Measurements from ENCODE around the gene ARHGAP22.

Gene ARHGAP22

DNA sequence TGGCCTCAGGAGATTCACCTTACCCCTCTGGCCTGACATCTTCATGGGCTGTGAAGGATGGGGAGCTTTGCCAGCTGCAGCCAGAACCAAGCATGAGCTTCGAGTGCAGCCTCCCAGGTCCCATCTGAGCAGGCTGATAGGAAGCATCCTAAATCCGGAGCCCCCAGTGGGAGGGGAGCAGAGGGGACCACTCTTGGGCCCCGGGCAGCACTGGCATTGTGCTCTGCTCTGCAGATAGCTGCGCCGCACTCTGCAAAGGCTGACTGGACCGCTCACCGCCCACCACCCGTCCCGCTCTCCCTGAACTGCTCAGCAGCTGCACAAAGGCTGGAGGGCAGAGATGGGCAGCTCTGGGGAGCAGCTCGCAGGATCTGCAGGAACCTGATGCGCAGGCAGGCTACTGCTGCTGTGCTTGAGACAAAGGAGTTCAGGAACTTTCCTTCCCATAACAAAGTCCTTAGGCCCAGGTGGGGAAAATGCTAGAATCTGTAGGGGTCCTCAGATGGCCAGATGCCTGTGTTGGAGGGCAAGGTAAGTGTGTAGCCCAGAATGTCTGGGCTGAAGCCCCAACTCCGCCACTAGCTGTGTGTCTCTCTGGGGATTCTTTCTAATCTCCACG lies 51.8 kb downstream of the ARHGAP22 start:
- no peak for DNase-seq (ENCODE audit: low read depth)

DNA sequence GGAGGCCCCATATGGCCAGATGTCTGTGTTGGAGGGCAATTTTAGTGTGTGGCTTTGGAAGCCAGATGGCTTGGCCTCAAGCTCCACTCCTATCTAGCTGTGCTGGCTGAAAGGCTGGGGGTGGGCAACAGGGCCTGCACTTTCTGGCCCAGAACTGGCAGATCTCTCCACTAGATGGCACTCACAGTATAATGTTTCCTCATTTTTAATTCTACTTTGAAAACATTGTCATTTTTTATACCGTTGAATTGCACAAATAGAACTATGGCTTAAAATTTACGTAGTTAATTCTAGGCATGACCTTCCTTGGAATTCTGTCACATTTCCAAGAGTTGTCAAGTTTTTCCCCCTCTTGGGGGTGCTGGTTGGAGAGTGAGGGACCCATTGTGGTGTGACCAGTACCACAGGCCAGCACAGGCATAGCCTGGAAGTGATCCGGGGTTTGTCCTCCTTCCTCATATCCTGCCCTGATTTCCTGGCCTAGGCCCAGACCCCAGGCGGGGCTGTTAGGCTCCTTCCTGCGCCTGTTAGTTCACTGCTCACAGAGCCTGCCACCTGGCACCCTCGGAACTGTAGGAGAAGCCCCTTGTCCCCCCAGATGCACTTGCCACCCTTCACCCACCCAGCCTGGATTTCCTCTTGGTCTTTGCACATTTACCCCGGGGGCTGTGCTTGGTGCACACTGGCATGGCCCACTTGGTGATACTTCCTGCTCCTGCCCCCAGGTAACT lies 52.8 kb downstream of the ARHGAP22 start:
- no peak for DNase-seq (ENCODE audit: low read depth)

DNA sequence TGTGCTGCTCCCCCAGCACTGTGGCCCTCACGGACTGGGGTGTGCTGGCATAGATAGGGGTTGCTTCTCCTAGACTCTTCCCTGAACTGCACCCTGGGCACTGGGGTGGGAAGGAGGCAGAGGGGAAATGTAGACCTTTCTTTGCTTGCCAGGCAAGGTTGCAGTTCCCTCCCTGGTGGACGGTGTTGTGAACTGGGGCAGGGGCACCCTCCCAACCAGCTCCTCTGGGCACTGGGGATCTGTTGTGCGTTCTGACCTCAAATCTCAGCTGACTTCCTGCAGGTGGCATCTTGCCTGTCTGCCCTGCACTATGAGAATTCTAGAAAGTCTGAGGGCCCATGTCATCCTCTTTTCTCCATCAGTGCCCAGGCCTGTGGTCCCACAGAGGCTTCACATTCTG lies 53.9 kb downstream of the ARHGAP22 start:
- no peak for DNase-seq (ENCODE audit: low read depth)

DNA sequence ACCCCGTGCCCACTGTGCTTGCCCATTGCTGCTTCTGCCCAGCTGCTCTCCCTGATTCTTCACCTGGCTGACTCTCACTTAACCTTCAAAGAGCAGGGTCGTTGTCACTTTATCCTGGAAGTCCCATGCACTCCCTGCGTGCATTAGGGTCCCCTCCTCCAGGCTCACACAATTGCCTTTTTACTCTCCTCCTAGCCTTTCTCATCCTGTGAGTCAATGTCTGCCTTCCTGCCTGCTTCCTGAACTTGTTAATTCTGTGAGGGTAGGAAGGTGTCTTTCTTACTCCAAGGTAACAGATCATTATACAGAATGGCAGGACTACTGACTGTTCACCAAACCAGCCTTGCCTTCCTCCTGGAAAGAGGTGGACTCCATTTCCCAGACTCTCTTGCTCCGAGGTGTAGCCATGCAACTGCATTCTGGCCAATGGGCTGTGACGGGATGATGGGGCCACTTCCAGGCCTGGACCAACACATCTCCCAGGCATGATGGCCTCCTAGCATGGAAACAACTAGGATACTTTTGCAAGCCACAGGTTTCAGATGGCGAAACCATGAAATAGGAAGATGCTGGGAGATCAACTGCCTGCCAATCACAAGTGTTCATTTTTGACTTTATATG lies 54.7 kb downstream of the ARHGAP22 start:
- DNase-seq (ENCODE audit: low read depth): no peak

DNA sequence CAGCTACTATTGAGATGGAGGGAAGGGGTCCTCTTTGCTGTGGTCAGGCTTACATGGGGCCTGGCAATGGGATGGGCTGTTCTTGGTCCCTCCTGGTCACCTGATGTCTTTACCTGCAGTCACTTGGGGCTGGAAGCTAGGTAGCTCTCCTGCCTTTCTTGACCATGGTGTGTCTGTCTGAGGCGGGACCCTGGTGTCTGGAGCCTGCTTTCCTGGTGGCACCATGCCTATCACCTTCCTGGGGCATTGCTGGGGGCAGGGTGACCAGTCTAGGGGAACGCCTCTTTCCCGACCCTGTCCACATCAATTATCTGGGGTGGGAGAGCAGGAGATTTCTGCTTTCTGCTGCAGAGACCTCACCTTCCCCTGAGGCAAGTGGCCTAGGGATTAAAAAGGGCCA lies 55.6 kb downstream of the ARHGAP22 start:
- no peak for DNase-seq (ENCODE audit: low read depth)

DNA sequence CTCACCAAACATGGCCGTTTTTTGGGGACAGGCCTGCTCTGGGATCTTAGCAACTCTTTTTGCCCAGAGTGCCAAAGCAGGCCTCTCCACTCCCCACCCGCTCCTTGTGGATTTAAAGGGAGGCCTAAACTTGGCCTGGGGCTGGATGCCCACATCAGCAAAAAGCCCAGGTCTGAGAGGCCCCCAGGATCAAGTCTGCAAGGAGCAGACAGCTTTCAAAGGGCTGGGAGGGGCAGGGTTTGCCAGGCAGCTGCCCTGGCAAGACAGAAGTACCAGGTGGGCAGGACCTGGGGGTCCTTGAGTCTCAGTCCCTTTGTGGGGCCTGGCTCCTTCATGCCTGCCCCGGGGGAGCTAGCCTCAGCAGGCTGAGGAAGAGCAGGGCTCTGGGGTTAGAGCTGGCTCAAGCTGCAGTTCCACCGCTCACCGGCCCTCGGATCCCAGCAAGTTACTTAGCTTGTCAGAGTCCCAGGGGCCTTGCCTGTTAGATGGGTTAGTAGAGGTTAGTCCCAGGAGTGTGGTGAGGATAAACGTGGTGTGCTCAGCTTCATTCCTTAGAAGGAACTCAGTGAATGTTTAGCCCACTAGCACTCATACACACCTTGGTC lies 56.2 kb downstream of the ARHGAP22 start:
- no peak for DNase-seq (ENCODE audit: low read depth)

DNA sequence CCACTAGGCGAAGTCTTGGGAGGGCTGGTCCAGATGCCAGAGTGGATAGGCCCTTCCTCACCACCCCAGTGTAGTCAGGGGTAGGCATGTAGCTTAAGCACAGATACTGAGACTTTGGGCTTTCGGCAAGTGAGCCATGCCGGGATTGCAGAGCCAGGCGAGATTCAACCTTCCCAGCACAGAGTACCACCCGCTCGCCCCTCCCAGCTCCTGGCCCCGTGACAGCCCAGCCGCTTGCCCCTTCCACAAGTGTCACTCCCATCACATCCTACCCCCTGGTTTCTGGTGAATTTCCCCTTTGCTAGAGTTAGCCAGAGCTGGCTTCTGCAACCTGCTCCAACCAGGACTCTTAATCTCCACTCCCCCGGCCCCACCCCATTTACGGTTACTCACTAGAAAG lies 56.9 kb downstream of the ARHGAP22 start:
- DNase-seq (ENCODE audit: low read depth): no peak

DNA sequence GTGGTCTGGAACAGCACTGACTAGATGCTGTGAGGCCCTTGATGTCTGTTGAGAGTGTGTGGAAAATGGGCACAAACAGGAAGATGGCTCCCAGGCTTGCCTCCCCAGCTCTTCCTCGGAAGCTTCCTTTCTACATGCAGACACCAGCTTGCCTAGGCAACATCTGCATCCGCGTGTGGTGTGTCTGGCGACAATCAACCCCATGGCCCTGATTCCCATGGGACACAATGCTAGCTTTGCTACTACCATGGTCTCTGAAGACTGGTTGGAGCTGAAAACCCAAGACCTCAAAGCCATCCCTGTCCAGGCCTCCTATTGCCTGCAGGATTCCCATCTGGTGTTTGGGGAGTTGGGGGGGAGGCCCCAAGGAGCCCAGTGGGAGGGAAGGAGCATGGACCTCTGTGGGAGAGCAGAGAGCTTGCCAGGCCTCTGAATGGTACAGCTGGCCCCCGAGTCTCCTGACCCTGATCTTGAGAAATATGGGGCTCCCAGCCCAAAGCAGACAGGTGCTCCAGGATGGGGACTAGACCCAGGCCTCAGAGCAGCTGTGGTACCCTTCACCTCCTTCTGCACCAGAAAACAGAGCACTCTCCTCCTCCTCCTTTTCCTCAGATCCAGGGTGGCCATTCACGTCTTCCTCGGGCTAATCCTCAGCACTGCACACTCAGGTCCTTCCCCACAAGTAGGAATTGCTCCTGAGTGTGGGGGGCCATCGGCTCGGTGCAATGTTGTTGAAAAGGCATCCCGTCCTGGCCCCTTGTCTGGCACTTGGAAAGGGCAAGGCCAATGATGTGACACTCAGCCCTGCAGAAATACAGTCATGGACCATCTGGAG lies 57.6 kb downstream of the ARHGAP22 start:
- no peak for DNase-seq (ENCODE audit: low read depth)

DNA sequence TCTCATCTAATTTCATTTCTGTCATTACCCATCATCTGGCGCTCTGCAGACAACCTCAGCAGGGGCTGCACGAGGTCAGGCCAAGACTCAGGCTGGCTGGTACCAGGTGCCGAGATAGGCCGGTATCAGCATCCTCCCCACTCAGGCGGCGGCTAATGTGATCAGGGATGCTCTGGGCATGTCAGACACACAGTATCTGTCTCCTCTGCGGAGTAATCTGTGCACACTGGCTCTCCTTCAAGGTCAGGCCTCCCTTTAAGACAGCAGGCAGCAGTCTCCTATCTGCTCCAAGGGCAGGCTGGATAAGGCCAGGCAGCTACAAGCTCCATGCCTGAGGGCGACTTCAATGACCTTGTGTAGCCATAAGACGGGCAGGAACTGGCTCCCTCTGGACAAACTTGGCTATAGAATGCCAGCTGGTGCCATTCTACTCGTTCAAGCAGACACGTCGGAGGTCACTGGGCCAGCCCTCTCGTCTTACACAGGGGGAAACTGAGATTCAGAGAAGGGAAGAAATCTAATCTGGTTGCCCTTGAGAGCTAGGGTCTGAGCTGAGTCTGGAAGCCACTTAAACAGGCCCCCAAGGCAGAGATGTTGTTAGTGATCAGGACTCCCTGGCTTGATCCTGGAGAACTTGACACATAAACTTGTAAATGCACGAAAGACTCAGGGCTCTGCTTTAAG lies 59.3 kb downstream of the ARHGAP22 start:
- no peak for DNase-seq (ENCODE audit: low read depth)

DNA sequence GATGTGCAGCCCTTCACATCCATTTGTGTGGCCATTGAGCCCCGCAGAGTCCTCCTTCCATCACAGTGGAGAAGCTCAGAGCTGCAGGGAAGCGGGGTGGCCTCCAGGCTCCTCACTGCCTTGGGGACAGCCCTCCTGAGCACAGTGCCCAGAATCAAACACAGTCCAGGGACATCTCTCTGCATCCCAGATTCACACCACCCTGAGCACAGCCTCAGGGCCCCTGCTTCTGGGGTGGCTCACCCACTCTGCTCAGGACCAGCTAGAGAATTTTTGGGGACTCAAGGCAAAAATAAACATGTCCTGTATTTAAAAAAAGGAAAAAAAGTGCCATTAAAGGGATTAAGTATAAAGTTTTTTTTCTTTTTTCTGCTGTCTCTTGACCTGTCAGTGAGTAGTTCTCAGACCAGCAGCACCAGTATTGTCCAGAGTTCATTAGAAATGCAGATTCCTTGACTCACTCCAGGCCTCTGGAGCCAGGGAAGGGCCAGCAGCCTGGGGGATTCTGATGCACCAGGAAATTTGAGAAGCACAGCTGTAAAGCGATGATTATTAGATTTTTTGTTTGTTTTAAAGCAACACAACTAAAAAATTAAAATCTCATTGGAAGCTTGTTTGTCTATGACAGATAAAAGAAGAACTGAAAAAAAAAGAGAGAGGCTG lies 61.6 kb downstream of the ARHGAP22 start:
- DNase-seq (ENCODE audit: low read depth): no peak

DNA sequence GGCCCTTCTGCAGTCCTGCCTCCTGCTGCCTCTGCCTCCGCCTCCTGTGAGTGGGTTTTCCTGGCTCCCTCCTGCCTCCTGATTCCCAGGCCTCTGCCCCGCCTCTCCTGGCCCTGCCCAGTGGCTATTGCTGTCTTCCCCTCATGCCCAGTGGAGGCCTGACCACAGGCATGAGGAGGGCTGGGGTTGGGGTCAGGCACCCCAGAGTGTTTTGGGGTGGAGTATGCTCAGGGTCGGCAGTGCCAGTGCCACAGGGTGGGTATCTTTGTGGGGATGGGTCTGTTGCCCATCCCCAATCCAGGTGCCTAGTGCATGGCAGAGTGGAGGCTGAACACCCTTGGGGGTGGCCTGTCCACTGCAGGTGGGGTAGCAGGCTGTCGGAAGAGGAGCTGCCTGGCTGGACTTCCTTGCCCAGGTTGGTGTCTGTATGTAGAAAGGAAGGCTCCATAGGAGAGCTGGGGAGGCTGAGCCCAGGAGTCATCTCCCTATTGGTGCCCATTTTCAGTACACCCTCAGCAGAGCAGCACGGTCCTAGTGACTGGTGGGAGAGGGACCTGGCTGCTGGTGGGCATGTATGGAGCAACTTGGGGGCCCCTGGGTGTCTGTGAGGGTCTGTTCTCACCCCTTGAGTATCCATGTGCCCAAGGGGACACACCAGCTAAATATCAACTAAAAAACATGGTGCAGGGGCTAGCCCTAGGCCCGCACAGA lies 62.2 kb downstream of the ARHGAP22 start:
- DNase-seq (ENCODE audit: low read depth): no peak

DNA sequence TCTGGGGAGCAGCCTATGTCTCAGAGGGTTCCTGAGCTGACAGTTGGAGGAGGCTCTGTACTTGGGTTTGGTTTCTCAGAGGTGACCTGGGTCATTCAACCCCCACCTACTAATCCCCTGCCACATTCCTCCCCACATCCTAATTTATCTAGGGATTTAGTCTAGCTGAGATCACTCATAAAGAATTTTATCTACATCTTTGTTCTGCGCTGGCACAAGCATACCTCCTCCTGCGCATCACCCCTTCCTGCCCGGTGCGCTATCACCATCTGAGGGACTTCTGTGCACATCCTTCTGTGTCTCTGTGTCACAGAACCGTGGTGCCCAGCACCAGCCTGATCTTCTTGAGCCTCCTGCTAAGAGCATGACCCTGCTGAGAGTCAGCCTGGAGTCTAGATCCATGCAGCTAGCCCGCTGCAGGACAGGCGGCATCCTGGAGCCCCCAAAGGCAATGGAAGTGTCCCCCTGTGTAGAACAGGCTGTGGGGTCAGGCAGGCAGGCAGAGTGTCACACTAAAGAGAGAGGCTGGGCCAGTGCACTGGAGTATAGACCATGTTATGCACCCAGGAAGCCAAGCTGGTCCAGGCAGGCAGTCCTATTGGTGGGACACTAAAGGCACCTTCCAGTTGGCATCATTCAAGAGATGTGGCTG lies 63.6 kb downstream of the ARHGAP22 start:
- no peak for DNase-seq (ENCODE audit: low read depth)

DNA sequence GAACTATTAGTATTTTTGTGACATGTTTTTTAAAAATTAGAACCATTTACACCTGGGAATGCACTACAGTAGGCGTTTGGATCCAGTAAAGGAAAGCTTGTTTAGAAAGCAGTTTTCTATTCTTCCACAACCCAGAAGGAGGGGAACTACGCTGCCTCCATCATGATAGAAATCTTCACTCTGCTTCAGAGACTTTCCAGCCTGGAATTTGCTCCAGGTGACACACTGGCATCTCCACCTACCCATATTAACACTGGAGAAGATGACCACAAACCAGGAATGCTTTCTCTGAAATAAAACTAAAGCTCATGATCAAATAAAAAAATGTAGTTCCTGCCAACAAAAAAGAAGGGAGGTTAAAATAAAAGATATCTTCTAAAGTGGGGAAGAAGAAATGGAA lies 66.3 kb downstream of the ARHGAP22 start:
- DNase-seq (ENCODE audit: low read depth): no peak

DNA sequence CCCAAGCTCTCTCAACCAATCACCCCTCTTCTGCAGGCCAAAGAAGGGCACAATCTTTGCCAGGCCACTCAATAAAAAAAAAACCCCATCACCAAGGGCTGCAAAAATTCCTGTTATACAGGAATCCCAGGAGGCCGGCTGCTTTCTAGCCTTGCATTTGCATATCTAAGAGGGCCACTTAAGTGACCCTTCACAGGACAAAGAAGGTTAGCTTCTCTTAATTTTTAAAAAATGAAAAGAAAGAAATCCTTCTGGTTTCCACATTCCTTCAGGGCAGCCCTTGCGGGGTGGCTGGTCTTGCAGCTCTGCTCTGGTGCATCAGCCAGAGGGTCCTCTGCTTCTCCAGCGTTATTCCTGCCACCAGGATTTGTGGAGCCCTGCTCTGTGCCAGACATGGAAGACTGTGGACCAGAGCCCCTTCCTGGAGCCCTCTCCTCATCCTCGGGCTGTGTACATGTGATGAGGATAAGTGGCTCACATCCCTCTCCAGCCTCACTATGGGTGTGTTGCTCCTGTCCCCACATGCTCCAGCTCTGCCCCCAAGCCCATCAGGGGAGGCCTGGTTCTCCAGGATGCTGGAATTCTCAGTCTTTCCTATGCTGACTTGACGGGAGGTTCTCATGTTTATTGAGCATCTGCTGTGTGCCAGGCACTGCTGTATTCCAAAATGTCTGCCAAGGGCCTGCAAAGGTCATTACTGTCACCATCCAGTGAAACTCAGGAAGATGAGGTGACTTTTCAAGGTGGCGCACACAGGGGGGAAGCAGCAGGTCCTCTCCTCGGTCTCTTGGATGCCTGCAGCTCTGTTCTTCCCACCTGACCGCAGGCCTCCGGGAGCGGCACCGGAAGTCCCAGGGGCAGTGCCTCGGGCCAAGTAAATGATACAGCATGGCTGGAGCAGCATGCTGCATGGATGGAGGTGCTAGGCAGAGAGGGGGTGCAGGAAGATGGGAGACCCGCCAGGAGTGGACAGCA lies 67.7 kb downstream of the ARHGAP22 start:
- no peak for DNase-seq (ENCODE audit: low read depth)

DNA sequence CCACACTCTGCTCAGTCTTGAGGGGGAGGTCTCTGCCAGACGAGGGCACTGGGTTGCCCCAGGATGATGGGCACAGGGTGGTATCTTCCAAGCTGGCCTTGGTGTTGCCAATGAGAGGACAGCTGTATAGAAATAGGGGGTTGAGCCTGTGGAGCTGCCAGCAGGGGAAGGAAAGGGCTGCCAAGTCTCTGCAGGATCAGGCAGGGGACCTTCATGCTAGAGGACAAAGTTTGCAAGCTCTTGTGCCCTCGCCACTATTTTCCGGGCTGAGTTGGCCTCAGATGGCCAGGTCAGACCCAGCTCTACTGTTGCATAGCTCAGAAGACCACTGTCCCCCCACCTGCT lies 68.7 kb downstream of the ARHGAP22 start:
- DNase-seq (ENCODE audit: low read depth): no peak

DNA sequence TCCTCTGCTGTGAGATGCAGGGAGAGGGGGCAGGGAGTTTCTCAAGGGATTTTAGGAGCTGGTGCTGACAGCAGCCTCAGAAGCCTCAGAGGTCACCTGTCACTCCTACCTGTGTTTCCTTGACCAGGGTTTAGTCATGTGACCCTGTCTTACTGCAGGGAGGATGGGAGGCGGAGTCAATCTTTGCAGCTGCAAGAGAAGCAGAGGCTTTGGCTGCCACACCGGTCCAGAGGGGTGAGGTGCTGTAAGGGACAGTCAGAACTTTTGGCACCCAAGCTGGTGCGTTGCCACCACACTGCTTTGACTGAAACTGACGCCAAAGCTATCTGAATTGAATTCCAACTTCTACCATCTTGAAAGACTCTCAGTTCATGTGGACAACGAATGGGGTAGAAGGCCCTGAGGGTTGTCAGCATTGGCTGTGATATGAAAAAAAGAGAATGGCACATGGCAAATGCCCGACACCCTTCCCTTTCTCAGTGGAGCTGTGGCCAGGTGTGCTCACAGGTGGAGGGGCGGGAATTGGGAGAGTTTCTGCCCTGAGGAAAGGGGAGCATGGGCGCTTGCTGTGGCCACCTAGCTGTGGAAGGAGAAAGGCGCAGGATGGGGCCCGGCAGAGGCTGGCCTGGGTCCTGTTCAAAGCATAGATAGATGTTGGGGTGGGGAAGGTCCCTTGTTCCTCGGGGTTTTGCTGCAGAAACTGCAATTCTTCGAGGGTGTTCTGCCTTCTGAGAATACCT lies 69.3 kb downstream of the ARHGAP22 start:
- no peak for DNase-seq (ENCODE audit: low read depth)

DNA sequence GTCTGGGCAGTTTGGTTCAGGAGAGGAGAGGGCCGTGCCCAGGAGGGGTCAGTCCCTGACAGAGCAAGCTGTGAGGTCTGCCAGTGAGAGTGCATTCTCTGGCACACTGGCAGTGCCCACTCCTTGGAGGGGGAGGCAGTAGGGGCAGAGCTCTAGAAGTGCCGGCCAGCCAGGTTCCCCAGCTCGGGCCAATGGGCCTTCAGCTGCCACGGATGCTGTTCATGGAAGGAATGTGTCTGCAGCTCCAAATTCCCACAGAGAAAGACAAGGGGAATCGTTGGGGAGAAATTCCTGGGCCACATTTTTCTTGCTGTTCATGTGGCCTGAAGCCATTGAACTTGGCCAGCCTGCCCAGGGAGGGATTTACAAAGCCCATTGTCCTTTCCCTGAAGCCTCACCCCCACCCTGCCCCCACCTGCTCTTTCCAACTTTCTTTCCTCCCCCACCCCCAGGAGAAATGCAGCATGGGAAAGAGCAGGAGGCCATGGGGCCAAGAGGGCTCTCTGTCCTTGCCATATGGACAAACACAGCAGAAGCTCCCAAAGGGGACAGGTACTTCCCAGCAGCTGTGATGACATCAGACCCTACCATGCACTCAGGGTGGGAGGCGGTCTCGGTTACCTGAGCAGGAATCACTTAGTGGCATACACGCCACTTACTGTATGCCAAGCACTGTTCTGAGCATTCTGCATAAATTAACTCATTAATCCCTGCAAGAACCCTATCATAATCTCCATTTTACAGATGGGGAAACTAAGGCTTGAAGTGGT lies 70.7 kb downstream of the ARHGAP22 start:
- no peak for DNase-seq (ENCODE audit: low read depth)
